GM12878 (cell line): ENCODE measurements around the gene TKT. TPM values are rescaled to one million over a fixed set of nuclear protein-coding genes. Genes with fewer than 3 reads are reported as not detected.
A peak's percentile ranks its signal among the peaks of the same experiment; 100 is the strongest.

Source experiments
- BCL3 ChIP-seq: IDR thresholded peaks from 2 replicates; pipeline ENCODE4 v1.6.1; 2011; ENCODE audit warnings: borderline replicate concordance, low read depth, mild to moderate bottlenecking, moderate library complexity, low read length; ENCODE audit not compliant: insufficient read depth, poor library complexity, severe bottlenecking
- CBX3 ChIP-seq: fragments of 200-600 bp; sonication (generic); IDR thresholded peaks from 2 replicates; pipeline ENCODE4 v1.6.1; 2016; ENCODE audit warnings: low read depth, borderline replicate concordance
- CUX1 ChIP-seq: IDR thresholded peaks from 2 replicates; pipeline ENCODE4 v1.6.1; 2012; ENCODE audit warnings: improper control_type of control experiment, low read depth, low read length; ENCODE audit not compliant: insufficient replicate concordance
- DPF2 ChIP-seq: fragments of 450-650 bp; IDR thresholded peaks from 2 replicates; pipeline ENCODE4 v1.6.1; 2017; ENCODE audit warnings: mild to moderate bottlenecking
- HSF1 ChIP-seq: fragments of 150-350 bp; IDR thresholded peaks from 2 replicates; pipeline ENCODE4 v1.6.1; 2014; ENCODE audit warnings: mild to moderate bottlenecking, low read depth, low read length
- KDM1A ChIP-seq: fragments of 200-600 bp; sonication (generic); IDR thresholded peaks from 2 replicates; pipeline ENCODE4 v1.6.1; 2016; ENCODE audit warnings: borderline replicate concordance
- KLF5 ChIP-seq: fragments of 450-650 bp; IDR thresholded peaks from 2 replicates; pipeline ENCODE4 v1.6.1; 2014; ENCODE audit warnings: mild to moderate bottlenecking; ENCODE audit not compliant: partially characterized antibody
- MEF2B ChIP-seq: fragments of 450-650 bp; IDR thresholded peaks from 2 replicates; pipeline ENCODE4 v1.6.1; 2018; ENCODE audit warnings: mild to moderate bottlenecking, moderate library complexity; ENCODE audit not compliant: partially characterized antibody, poor library complexity, severe bottlenecking
- MTA2 ChIP-seq: fragments of 450-650 bp; IDR thresholded peaks from 2 replicates; pipeline ENCODE4 v1.6.1; 2016; ENCODE audit warnings: low read depth, mild to moderate bottlenecking, moderate library complexity
- MXI1 ChIP-seq: fragments of 150-350 bp; IDR thresholded peaks from 2 replicates; pipeline ENCODE4 v1.6.1; 2011; ENCODE audit warnings: low read depth, mild to moderate bottlenecking, inconsistent platforms, low read length, improper control_type of control experiment
- NRF1 ChIP-seq: conservative IDR thresholded peaks from 2 replicates; pipeline ENCODE4 v1.6.1; 2011; ENCODE audit warnings: mild to moderate bottlenecking, low read depth, low read length, improper control_type of control experiment
- RAD51 ChIP-seq: fragments of 450-650 bp; IDR thresholded peaks from 2 replicates; pipeline ENCODE4 v1.6.1; 2016; ENCODE audit warnings: moderate library complexity, mild to moderate bottlenecking, inconsistent platforms
- RFX5 ChIP-seq: IDR thresholded peaks from 2 replicates; pipeline ENCODE4 v1.6.1; 2011; ENCODE audit warnings: low read depth, low read length, improper control_type of control experiment
- SMARCA5 ChIP-seq: fragments of 450-650 bp; IDR thresholded peaks from 2 replicates; pipeline ENCODE4 v1.6.1; 2017; ENCODE audit warnings: mild to moderate bottlenecking
- ZSCAN29 ChIP-seq: fragments of 450-650 bp; IDR thresholded peaks from 2 replicates; pipeline ENCODE4 v1.6.1; 2017; ENCODE audit warnings: mild to moderate bottlenecking, moderate library complexity
- ZZZ3 ChIP-seq: IDR thresholded peaks from 2 replicates; pipeline ENCODE4 v1.6.1; 2011; ENCODE audit warnings: low read depth; ENCODE audit not compliant: control insufficient read depth, insufficient read length
- polyA plus RNA-seq, 11 experiments: library from polyadenylated mRNA; depleted of rRNA in 4 of 11; unstranded in 6 of 11; stranded (reverse) in 5 of 11; fragments of >200 nt; fragmentation: Nextera tagmentation in 4 of 11; fragmentation: Illumina TruSeq in 1 of 11; extraction: Ambion mirVana in 4 of 11; extraction: Trizol in 1 of 11; gene quantifications; 1 replicate in 1 of 11; 2 replicates in 10 of 11; pipeline versions ENCODE4 v1.2.1 to v1.2.3, GENCODE V29; 2011 to 2016; ENCODE audit warnings: inconsistent platforms in 2 of 11, missing spikeins in 2 of 11, low read depth in 1 of 11
- total RNA-seq, 4 experiments: library from RNA; depleted of rRNA in 3 of 4; stranded (reverse); fragments of >200 nt in 3 of 4; fragmentation: Illumina TruSeq in 1 of 4; extraction: Trizol in 1 of 4; gene quantifications; 2 replicates each; pipeline versions ENCODE4 v1.2.1 to v1.2.3, GENCODE V29; 2013 to 2021
- TF ChIP-seq, protein P1 (sequence below): fragments of 450-650 bp; IDR thresholded peaks from 2 replicates; pipeline ENCODE4 v1.6.1; 2017; ENCODE audit warnings: antibody characterized with exemption, mild to moderate bottlenecking, moderate library complexity

TKT gene
- total and polyA plus RNA-seq, 10 of the 15 experiments (the other 5 are each of a cell fraction or from before 2014, with no cell fraction given): 56.4 to 385 (median 143) TPM

DNA sequence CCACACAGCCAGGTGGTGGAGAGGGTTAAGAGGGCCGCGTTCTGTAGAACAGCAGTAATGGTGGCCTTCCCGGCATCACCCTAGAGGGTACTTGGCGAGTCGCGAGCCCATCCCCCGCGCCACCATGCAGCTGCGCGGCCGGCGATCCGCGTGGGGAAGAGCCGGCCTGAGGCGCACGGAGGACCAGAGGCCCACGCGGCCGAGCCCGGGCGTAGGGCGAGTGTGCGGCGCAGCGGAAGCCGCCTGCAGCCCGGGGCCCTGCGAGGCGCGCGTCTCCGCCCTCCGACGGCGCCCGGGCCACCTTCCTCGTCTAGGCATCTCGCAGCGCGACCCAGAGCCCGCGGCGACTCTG, 423 bp downstream of the TKT start (continued):
- TF ChIP-seq MXI1 (no peak; the same call in 1 of the 2 replicates), MEF2B (no peak), KDM1A (no peak), SMARCA5 (0 out of 2 replicates have a peak, but pooled peaks have one; percentile 36), NRF1 (no peak), DPF2 (no peak; the same call in 1 of the 2 replicates), RFX5 (no peak), ZSCAN29 (0 out of 2 replicates have a peak, but pooled peaks have one; percentile 37), CBX3 (no peak), RAD51 (no peak), HSF1 (no peak), BCL3 (no peak), CUX1 (no peak), ZZZ3 (no peak), KLF5 (no peak), MTA2 (no peak)
- TF ChIP-seq, protein P1, sequence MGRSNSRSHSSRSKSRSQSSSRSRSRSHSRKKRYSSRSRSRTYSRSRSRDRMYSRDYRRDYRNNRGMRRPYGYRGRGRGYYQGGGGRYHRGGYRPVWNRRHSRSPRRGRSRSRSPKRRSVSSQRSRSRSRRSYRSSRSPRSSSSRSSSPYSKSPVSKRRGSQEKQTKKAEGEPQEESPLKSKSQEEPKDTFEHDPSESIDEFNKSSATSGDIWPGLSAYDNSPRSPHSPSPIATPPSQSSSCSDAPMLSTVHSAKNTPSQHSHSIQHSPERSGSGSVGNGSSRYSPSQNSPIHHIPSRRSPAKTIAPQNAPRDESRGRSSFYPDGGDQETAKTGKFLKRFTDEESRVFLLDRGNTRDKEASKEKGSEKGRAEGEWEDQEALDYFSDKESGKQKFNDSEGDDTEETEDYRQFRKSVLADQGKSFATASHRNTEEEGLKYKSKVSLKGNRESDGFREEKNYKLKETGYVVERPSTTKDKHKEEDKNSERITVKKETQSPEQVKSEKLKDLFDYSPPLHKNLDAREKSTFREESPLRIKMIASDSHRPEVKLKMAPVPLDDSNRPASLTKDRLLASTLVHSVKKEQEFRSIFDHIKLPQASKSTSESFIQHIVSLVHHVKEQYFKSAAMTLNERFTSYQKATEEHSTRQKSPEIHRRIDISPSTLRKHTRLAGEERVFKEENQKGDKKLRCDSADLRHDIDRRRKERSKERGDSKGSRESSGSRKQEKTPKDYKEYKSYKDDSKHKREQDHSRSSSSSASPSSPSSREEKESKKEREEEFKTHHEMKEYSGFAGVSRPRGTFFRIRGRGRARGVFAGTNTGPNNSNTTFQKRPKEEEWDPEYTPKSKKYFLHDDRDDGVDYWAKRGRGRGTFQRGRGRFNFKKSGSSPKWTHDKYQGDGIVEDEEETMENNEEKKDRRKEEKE: 0 out of 2 replicates have a peak, but pooled peaks have one; percentile 45
